Muscle layer of duodenum (tissue), 2 donors: ENCODE measurements around the gene YWHAG.
"Not testable (repeated sequence)": the region's sequence is repeated elsewhere in the genome, so short reads cannot be mapped to it uniquely, and the experiment has no call there.

Experiments used
- H3K27ac ChIP-seq: one replicate; pipeline ENCODE4 v1.7.0; 2013; ENCODE audit warnings: mild to moderate bottlenecking, low read length
- H3K27me3 ChIP-seq: one replicate; pipeline ENCODE4 v1.7.0; 2013; ENCODE audit warnings: low read depth, mild to moderate bottlenecking, control low read depth, low read length
- H3K36me3 ChIP-seq, 2 donors: one replicate each; pipeline ENCODE4 v1.7.0; 2013; ENCODE audit warnings: low read length in 2 of 2, control low read depth in 1 of 2, mild to moderate bottlenecking in 1 of 2; ENCODE audit not compliant: insufficient read depth in 2 of 2, control insufficient read depth in 1 of 2
- H3K4me1 ChIP-seq, 2 donors: one replicate each; pipeline ENCODE4 v1.7.0; 2013; ENCODE audit warnings: low read length in 2 of 2, mild to moderate bottlenecking in 2 of 2, control low read depth in 1 of 2, moderate library complexity in 1 of 2; ENCODE audit not compliant: insufficient read depth in 2 of 2, control insufficient read depth in 1 of 2
- H3K4me3 ChIP-seq, 2 donors: one replicate each; pipeline ENCODE4 v1.7.0; 2013; ENCODE audit warnings: low read length in 2 of 2, low read depth in 1 of 2, mild to moderate bottlenecking in 1 of 2
- H3K9me3 ChIP-seq, 2 donors: one replicate each; pipeline ENCODE4 v1.7.0; 2013; ENCODE audit warnings: low read length in 2 of 2, control low read depth in 1 of 2, mild to moderate bottlenecking in 1 of 2; ENCODE audit not compliant: control insufficient read depth in 1 of 2
- donor health status: healthy.

YWHAG gene

DNA sequence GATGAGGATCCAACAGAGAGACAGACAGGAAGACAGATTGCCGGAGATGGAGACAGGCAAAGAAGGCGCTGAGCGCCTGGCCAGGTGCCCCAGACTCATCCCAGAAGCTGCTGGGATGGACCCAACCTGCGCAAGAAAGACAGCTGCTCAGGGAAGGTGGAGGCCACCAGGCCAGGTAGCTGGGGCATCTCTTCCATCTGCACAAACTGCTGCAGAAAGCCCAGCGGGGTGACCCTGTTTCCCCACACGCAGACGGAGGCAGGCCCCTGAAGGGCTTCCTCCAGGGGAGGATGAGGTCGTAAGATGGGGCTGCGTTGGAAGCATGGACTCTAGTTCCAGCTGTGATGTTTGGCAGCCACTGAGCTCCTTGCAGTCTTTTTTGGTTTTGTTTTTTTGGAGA, 16.5 kb upstream of the YWHAG start:
- Histone ChIP-seq H3K27ac (no peak overlapping the region), H3K27me3 (no peaks in the 10 kb centered on the region), H3K4me1 (peaks cover 0 to 18% of the 10 kb centered on the region in 2 donors), H3K9me3 (no peaks in the 10 kb centered on the region), H3K4me3 (no peak overlapping the region), H3K36me3 (peaks cover 0 to 1% of the 10 kb centered on the region in 2 donors)

DNA sequence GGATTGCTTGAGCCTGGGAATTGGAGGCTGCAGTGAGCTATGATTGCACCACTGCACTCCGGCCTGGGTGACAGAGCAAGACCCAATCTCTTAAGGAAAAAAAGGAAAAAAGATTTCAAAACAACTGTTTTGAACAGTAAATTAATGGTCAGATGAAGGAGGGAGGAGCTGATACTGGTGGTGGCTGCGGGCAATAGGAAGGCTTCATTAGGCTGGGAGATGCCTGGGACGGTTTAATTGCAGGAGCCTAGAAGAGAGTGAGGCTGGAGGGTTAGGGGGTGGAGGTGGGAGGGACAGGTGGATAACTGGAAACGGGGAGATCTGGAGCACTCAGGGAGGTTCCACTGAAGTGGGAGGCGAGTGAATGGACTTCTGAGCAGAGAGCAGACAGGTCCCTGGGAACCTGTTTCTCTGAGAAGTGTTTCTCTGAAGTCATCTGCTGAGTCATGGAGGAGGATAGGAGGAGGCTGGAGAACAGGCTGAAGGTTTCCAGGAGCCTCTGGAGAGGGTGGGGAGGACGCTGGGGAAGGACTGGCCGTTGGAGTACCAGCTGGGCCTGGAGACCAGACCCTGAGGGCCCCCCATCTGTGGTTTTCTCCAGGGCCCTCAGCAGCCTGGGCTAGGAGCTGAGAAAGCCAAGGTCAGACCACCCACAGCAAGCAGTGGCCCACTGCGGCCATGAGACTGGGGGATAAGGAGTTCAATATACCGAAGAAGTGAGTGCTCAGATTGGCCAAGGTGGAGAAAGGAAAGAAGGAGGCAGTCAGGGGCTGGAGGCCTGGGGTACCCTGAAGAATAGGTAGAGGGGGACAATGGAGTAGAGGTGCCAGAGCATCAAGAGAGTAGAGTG, 14.4 kb upstream of the YWHAG start:
- Histone ChIP-seq H3K4me1 (peaks cover 0 to 16% of the 10 kb centered on the region in 2 donors), H3K27ac (no peak overlapping the region), H3K4me3 (no peak overlapping the region), H3K36me3 (no peaks in the 10 kb centered on the region), H3K27me3 (no peaks in the 10 kb centered on the region), H3K9me3 (no peaks in the 10 kb centered on the region)

DNA sequence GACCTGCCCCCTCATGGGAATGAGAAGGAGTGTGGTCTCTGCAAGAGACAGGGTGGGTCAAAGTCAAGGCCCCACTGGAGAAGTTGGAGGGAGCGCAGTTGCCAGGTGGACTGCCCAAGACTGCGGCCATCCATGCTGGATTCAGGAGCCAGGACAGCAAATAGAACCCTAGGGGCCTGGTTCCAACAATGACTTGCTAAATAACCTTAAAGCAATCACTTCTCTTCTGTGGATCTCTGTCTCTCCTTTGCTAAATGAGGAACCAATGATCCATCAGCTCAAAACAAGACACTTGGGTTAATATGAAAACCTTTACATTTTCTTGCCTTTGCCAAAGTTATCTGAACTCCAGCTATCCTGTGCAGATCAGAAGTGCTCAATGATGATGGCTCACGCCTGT, 12.6 kb upstream of the YWHAG start:
- Histone ChIP-seq H3K4me1 (peaks cover 0 to 9% of the 10 kb centered on the region in 2 donors), H3K27me3 (no peaks in the 10 kb centered on the region), H3K27ac (no peak overlapping the region), H3K9me3 (no peaks in the 10 kb centered on the region), H3K36me3 (no peaks in the 10 kb centered on the region), H3K4me3 (no peak overlapping the region)

DNA sequence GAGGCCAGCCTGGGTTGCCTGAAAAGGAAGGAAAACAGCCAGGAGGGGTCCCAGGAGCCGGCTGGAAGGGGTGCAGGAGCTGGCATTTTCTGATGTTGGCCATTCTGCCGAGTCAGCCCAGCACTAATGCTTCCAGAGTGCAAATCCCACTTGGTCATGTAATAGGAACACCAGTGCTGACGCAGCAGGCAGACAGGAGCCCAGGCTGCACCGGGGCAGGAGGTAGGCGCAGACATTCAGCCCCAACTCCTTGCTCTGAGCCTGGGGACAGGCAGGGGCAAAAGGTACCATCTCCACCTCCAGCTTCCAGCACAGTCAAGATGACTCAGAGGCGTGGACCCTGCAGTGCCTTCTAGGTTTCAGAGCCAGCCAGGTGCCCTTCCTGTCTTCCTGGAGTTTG, 10.2 kb upstream of the YWHAG start:
- Histone ChIP-seq H3K36me3 (no peaks in the 10 kb centered on the region), H3K9me3 (no peaks in the 10 kb centered on the region), H3K27me3 (no peaks in the 10 kb centered on the region), H3K4me1 (peaks cover 15 to 24% of the 10 kb centered on the region in 2 donors), H3K27ac (no peak overlapping the region), H3K4me3 (no peak overlapping the region)

DNA sequence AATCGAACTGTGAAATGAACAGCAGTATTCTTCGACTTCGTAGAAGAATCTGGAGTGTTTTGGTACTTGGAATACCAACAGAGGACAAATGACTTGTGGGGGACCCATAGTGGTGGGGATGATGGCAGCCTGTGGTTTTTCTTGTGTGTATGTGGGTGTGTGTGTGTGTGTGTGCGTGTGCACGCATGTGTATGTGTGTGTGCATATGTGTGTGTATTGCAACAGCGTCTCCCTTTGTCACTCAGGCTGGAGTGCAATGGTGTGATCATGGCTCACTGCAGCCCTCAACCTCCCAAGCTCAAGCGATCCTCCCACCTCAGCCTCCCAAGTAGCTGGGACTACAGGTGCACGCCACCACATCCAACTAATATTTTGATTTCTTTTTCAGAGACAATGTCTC, 9.4 kb upstream of the YWHAG start:
- no peak overlapping the region for H3K4me3 ChIP-seq
- no peaks in the 10 kb centered on the region for H3K9me3 ChIP-seq
- peaks cover 15 to 20% of the 10 kb centered on the region in 2 donors for H3K4me1 ChIP-seq
- H3K27me3 ChIP-seq = no peaks in the 10 kb centered on the region
- no peak overlapping the region for H3K27ac ChIP-seq
- H3K36me3 ChIP-seq = no peaks in the 10 kb centered on the region

DNA sequence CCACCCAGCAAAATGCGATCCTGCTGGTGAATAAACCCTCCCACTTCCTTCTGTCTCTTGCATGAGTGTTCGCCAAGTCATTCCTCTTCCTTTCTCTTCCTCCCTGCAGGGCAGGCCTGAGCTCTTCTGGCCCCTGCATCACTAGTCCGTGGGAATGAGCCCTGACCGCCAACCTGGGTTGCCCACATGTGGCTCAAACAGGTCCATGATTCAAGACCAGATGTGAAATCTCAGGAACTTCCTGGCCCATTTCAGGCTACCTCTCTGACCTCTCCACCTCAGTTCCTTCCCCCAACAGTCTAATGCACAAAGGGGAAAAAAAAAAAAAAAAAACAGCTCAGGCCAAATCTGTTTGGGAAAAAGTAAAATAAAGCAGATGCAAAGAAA, 5.4 kb upstream of the YWHAG start:
- H3K4me3 ChIP-seq = peak overlapping the region; percentile 42 to 50
- peak overlapping the region; percentile 89 for H3K27ac ChIP-seq

DNA sequence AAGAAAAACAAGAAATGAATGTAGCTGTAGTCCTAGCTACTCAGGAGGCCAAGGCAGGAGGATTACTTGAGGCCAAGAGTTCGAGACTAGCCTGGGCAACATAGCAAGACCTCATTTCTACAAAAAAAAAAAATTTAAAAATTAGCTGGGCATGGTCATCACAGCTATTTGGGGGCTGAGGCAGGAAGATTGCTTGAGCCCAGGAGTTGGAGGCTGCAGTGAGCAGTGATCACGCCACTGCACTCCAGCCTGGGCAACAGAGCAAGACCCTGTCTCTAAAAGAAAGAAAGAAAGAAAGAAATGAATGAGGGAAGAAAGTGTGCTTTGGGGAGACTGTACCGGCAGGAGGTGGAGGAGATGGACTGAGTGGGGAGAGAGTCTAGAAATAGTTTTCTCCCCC, 5.0 kb upstream of the YWHAG start:
- peaks cover 19 to 21% of the 10 kb centered on the region in 2 donors for H3K4me1 ChIP-seq
- H3K27ac ChIP-seq = peak overlapping the region; percentile 89
- not testable (repeated sequence) for H3K27me3 ChIP-seq, H3K36me3 ChIP-seq, H3K4me3 ChIP-seq, H3K9me3 ChIP-seq

More for the DNA sequence above, 5.4 kb upstream of the YWHAG start:
- Histone ChIP-seq H3K4me1 (peaks cover 19 to 21% of the 10 kb centered on the region in 2 donors), H3K9me3 (no peaks in the 10 kb centered on the region), H3K36me3 (no peaks in the 10 kb centered on the region), H3K27me3 (no peaks in the 10 kb centered on the region)

DNA sequence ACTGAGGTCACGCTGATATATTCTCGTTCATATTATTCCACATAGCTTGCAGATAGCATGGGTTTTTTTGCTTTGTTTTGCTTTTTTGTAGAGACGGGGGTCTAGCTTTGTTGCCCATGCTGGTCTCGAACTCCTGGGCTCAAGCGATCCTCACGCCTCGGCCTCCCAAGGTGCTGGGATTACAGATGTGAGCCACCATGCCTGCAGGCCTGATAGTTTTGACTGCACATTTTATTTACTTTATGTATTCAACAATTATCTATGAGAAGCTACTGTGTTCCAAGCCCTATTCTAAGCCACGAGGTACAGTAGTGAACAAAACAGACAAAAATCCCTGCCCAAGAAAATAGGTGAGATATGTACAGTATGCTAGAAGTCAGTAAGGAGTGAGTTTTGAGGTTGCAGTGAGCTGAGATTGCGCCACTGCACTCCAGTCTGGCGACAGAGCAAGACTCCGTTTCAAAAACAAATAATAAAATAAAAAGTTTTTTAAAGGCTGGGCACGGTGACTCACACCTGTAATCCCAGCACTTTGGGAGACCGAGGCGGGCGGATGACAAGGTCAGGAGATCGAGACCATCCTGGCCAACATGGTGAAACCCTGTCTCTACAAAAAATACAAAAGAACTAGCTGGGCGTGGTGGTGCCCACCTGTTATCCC, 1.3 kb upstream of the YWHAG start:
- no peaks in the 10 kb centered on the region for H3K27me3 ChIP-seq
- no peaks in the 10 kb centered on the region for H3K9me3 ChIP-seq
- H3K4me3 ChIP-seq = peak overlapping the region; percentile 95 to 99
- H3K27ac ChIP-seq = peak overlapping the region; percentile 96
- H3K4me1 ChIP-seq = peaks cover 23 to 36% of the 10 kb centered on the region in 2 donors
- peaks cover 0 to 4% of the 10 kb centered on the region in 2 donors for H3K36me3 ChIP-seq

DNA sequence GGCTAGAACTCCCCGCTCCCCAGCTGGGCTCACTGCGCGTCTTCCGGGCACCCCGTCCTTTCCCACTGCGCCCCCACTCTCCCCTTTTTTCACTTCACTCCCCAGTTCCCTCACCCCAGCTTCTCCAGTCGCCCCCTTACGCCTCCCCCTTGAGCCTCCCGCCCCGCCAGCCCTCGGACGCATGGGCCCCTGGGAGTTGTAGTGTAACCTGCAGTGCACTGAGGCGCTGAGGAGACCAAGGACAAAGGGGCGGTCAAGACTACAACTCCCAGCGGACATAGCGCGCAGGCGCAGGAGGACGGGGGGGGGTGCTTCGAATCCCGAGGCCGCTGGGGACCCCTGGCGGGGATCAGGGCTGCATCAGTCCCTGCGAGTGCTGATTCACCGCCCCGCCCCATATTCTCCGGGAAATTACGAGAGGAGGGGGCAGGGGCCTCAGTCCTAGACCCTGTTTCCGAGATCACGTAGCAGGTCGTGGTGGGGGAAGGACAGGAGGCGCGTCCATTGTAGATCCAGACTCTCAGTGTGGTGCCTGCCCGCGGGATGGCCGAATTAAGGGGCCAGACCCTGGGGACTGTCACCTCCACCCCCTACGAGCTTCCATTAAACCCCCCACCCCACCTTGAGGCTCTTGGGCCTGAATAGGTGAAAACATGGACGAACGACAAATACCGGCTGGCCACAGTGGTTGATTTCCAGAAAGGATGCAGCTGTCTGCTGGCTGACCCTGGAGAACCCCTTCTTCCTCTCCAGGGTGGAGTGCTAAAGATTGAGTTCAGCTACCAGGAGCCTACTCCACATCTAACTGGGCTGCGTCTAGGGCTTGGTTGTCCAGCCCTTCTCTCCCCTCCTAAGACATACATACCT, 553 bp upstream of the YWHAG start:
- Histone ChIP-seq H3K4me3 (peak overlapping the region; percentile 95 to 99), H3K9me3 (no peaks in the 10 kb centered on the region), H3K36me3 (peaks cover 0 to 4% of the 10 kb centered on the region in 2 donors), H3K27ac (peak overlapping the region; percentile 96), H3K27me3 (no peaks in the 10 kb centered on the region), H3K4me1 (peaks cover 17 to 35% of the 10 kb centered on the region in 2 donors)

DNA sequence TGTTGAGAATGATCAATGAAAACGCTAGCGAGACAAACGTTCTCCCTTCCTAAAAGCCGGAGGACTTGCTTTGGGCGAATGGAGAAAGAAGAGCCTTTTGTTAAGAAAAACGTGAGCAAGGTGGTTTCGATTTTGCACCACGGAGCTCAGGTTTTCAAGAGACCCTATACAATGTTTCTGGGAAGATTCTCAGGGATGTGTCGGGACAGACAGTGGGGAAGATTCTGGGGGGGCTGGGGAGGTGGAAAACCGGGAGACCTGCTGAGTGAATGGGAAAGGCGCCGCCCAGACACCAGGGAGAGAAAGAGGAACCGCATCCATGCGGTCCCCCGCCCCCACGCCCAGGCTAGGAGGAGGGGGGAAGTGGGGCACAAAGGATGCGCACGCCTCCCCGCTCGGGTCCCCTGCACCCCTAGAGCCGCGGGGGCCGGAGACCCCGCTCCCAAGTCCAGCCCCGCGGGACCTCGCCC, 745 bp downstream of the YWHAG start:
- Histone ChIP-seq H3K27ac (peak overlapping the region; percentile 97), H3K4me1 (peaks cover 16 to 33% of the 10 kb centered on the region in 2 donors), H3K27me3 (no peaks in the 10 kb centered on the region), H3K9me3 (no peaks in the 10 kb centered on the region), H3K4me3 (peak overlapping the region; percentile 95 to 99), H3K36me3 (peaks cover 0 to 4% of the 10 kb centered on the region in 2 donors)
